T follicular helper cell (primary cell): ENCODE measurements around the gene ABCA5.

ENCODE experiments used
- DNase-seq: peaks from one replicate; pipeline ENCODE4 v3.0.0-alpha.2; 2020; ENCODE audit warnings: low read depth
- total RNA-seq, 2 experiments: gene quantifications; one replicate each; lab custom pipeline; 2026; lab: John Stamatoyannopoulos, UW

The ABCA5 gene
- 49.9 to 70.8 reads per million in 2 experiments for total RNA-seq

- peak; percentile 86 for DNase-seq
Measured at GRCh38 chr17:69327060-69327831, at the start of gene ABCA5. ABCA5 (minus strand) TSS chr17:69327133; CDS start chr17:69314415, 12,718 bp downstream.

- DNase-seq = no peak
Measured at GRCh38 chr17:69375229-69375628, 48.3 kb upstream of the ABCA5 start.

GRCh38 chr17:69373069-69373468 lies 46.1 kb upstream of the ABCA5 start:
- DNase-seq = no peak

- no peak for DNase-seq
Measured at GRCh38 chr17:69367298-69367697, 40.4 kb upstream of the ABCA5 start.

- no peak for DNase-seq
Measured at GRCh38 chr17:69363488-69364210, 36.7 kb upstream of the ABCA5 start.

GRCh38 chr17:69361156-69361555 lies 34.2 kb upstream of the ABCA5 start:
- DNase-seq = no peak

GRCh38 chr17:69358688-69359596 lies 32.0 kb upstream of the ABCA5 start:
- DNase-seq = no peak

GRCh38 chr17:69357701-69358100 lies 30.8 kb upstream of the ABCA5 start:
- DNase-seq = no peak

- DNase-seq = no peak
Measured at GRCh38 chr17:69356625-69357024, 29.7 kb upstream of the ABCA5 start.

- DNase-seq = no peak
Measured at GRCh38 chr17:69350911-69351310, 24.0 kb upstream of the ABCA5 start.

GRCh38 chr17:69348429-69348828 lies 21.5 kb upstream of the ABCA5 start:
- DNase-seq = no peak

- no peak for DNase-seq
Measured at GRCh38 chr17:69346766-69347165, 19.8 kb upstream of the ABCA5 start.

- no peak for DNase-seq
Measured at GRCh38 chr17:69344939-69345338, 18.0 kb upstream of the ABCA5 start.

- no peak for DNase-seq
Measured at GRCh38 chr17:69342896-69343644, 16.1 kb upstream of the ABCA5 start.

GRCh38 chr17:69339937-69340336 lies 13.0 kb upstream of the ABCA5 start:
- no peak for DNase-seq

GRCh38 chr17:69336996-69337395 lies 10.1 kb upstream of the ABCA5 start:
- DNase-seq = no peak

- DNase-seq = no peak
Measured at GRCh38 chr17:69336580-69336979, 9.6 kb upstream of the ABCA5 start.

GRCh38 chr17:69335058-69335457 lies 8.1 kb upstream of the ABCA5 start:
- DNase-seq = no peak

- DNase-seq = no peak
Measured at GRCh38 chr17:69333561-69333960, 6.6 kb upstream of the ABCA5 start.

GRCh38 chr17:69331756-69332155 lies 4.8 kb upstream of the ABCA5 start:
- no peak for DNase-seq

- no peak for DNase-seq
Measured at GRCh38 chr17:69326377-69327059, 415 bp downstream of the ABCA5 start.
